Measurements from ENCODE around the gene CAPN7. TPM values are rescaled to one million over a fixed set of nuclear protein-coding genes. Genes with fewer than 3 reads are reported as not detected.

Gene CAPN7
- total and polyA plus RNA-seq, 9 donors: 20.7 to 70.4 (median 54.1) TPM

GRCh38 chr3:15214758-15215157, 8.7 kb downstream of the CAPN7 start:
- Histone ChIP-seq H3K36me3 (no peaks in the 10 kb centered on the region), H3K27ac (no peak overlapping the region), H3K4me1 (ENCODE audit: insufficient read depth) (peaks cover 6% of the 10 kb centered on the region), H3K4me3 (no peak overlapping the region), H3K9me3 (no peaks in the 10 kb centered on the region), H3K27me3 (no peaks in the 10 kb centered on the region)
- intact Hi-C loops (cut with DNase I): no loop called here
- WGBS, 3 donors: 93 to 100% (median 100%) methylated on average over 1 of the region's 1 CpG
- no peak for DNase-seq
- TF ChIP-seq, protein P1, sequence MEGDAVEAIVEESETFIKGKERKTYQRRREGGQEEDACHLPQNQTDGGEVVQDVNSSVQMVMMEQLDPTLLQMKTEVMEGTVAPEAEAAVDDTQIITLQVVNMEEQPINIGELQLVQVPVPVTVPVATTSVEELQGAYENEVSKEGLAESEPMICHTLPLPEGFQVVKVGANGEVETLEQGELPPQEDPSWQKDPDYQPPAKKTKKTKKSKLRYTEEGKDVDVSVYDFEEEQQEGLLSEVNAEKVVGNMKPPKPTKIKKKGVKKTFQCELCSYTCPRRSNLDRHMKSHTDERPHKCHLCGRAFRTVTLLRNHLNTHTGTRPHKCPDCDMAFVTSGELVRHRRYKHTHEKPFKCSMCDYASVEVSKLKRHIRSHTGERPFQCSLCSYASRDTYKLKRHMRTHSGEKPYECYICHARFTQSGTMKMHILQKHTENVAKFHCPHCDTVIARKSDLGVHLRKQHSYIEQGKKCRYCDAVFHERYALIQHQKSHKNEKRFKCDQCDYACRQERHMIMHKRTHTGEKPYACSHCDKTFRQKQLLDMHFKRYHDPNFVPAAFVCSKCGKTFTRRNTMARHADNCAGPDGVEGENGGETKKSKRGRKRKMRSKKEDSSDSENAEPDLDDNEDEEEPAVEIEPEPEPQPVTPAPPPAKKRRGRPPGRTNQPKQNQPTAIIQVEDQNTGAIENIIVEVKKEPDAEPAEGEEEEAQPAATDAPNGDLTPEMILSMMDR (IDR thresholded peaks at IDR 0.05): no peak

DNA sequence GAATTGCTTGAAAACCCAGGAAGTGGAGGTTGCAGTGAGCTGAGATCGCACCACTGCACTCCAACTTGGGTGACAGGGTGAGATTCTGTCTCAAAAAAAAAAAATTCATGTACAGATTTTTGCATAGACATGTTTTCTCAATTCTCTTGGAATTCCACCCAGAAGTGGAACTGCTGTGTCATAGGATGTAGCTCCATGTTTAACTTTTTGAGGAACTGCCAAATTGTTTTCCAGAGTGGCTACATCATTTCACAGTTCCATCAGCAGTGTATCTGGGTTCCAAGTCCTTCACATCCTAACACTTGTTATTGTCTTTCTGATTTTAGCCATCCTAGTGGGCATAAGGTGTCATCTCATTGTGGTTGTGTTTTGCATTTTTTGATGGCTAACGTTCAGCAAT, 9.9 kb downstream of the CAPN7 start:
- Histone ChIP-seq H3K9me3 (no peaks in the 10 kb centered on the region), H3K4me3 (no peak overlapping the region), H3K27me3 (no peaks in the 10 kb centered on the region), H3K36me3 (no peaks in the 10 kb centered on the region), H3K27ac (no peak overlapping the region), H3K4me1 (ENCODE audit: insufficient read depth) (peaks cover 4% of the 10 kb centered on the region)
- no peak for DNase-seq
- WGBS, 3 donors: 60 to 69% (median 67%) methylated on average over 2 of the region's 2 CpGs
- intact Hi-C loops (cut with DNase I): no loop called here
- TF ChIP-seq, protein P1 (IDR thresholded peaks at IDR 0.05): no peak
- TF ChIP-seq EP300 (IDR thresholded peaks at IDR 0.05) (no peak), POLR2A (IDR thresholded peaks at IDR 0.05) (no peak)

DNA sequence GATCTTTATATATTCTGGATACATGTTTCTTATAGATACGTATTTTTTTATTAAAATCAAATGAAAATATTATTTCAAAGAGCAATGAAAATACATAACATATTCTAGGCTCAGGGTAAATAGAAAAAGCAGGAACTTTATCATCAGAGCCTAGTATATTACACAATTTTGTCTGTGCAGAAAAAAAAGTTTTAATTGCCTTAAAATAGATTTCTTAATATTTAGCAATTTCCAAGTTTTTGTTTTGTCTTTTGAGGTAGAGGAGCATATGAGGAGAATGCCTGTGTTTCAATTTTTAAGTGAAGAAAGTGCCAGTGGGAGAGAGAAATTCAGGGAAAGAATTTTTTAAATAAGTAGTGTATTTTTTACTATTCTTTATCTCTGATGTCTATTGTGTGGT, 10.5 kb downstream of the CAPN7 start:
- no peak for DNase-seq
- no peak for TF ChIP-seq EP300 (IDR thresholded peaks at IDR 0.05)
- no peak overlapping the region for H3K27ac ChIP-seq
- intact Hi-C loops (cut with DNase I): no loop called here
- WGBS, 3 donors: 75 to 84% (median 75%) methylated on average over 1 of the region's 1 CpG
- H3K36me3 ChIP-seq: no peaks in the 10 kb centered on the region
- H3K4me3 ChIP-seq: no peak overlapping the region
- H3K9me3 ChIP-seq: no peaks in the 10 kb centered on the region
- no peaks in the 10 kb centered on the region for H3K27me3 ChIP-seq
- H3K4me1 ChIP-seq (ENCODE audit: insufficient read depth): peaks cover 2% of the 10 kb centered on the region

- Histone ChIP-seq H3K36me3 (no peaks in the 10 kb centered on the region), H3K9me3 (no peaks in the 10 kb centered on the region), H3K4me3 (no peak overlapping the region), H3K27ac (no peak overlapping the region), H3K27me3 (no peaks in the 10 kb centered on the region), H3K4me1 (ENCODE audit: insufficient read depth) (peaks cover 2% of the 10 kb centered on the region)
- DNase-seq: no peak
- TF ChIP-seq POLR2A (IDR thresholded peaks at IDR 0.05) (no peak), EP300 (IDR thresholded peaks at IDR 0.05) (no peak)
- TF ChIP-seq, protein P1 (IDR thresholded peaks at IDR 0.05): no peak
- 92 to 96% (median 95%) methylated on average over 4 of the region's 4 CpGs for WGBS, 3 donors
- intact Hi-C loops (cut with DNase I): no loop called here
These were observed 11.1 kb downstream of the CAPN7 start for GRCh38 chr3:15217011-15217671.

DNA sequence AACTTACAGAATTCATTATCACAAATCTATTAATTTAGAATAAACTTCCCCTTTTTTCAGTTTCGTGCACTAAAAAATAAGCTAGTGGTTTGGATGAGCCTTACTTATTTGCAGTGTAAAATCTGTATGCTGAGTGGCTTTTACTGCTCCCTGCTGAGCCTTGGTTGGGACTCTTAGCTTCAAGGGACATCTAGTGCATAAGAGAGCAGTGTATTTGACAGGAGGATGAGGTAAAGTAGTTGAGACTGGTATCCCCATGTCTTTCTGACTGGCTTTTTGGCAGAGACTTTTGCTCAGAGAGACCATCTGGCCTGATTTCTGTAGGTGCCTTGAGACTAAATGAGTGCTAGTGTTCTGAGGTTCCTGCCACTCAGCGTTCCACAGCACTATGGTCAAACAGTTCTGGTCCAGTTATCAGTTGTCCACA, 11.8 kb downstream of the CAPN7 start:
- WGBS, 3 donors: 88 to 93% (median 88%) methylated on average over 2 of the region's 2 CpGs
- Histone ChIP-seq H3K27ac (no peak overlapping the region), H3K4me3 (no peak overlapping the region), H3K27me3 (no peaks in the 10 kb centered on the region), H3K4me1 (ENCODE audit: insufficient read depth) (peaks cover 2% of the 10 kb centered on the region), H3K36me3 (no peaks in the 10 kb centered on the region), H3K9me3 (no peaks in the 10 kb centered on the region)
- DNase-seq: no peak
- TF ChIP-seq, protein P1 (IDR thresholded peaks at IDR 0.05): no peak
- no peak for TF ChIP-seq EP300 (IDR thresholded peaks at IDR 0.05)
- no peak for TF ChIP-seq POLR2A (IDR thresholded peaks at IDR 0.05)
- intact Hi-C loops (cut with DNase I): no loop called here

Measured in ovary (tissue), 9 donors.